HepG2 (cell line): ENCODE data around the gene CFL1. TPM values are rescaled to one million over a fixed set of nuclear protein-coding genes. Genes with fewer than 3 reads are reported as not detected.

Experiments
- CCDC6 ChIP-seq: sonication (generic); formaldehyde crosslinking; IDR thresholded peaks from 2 replicates; pipeline ENCODE4 v1.8.1; 2022; ENCODE audit warnings: mild to moderate bottlenecking, missing genetic modification reagents, moderate library complexity
- HNRNPUL1 ChIP-seq: fragments of 200-400 bp; formaldehyde crosslinking; IDR thresholded peaks from 2 replicates; pipeline ENCODE4 v1.6.1; 2017; ENCODE audit warnings: low read depth, mild to moderate bottlenecking, low read length, moderate library complexity
- MIER2 ChIP-seq: IDR thresholded peaks from 2 replicates; pipeline ENCODE4 v1.6.1; 2016; ENCODE audit warnings: missing biosample characterization, missing genetic modification reagents
- MTA3 ChIP-seq: sonication (generic); formaldehyde crosslinking; IDR thresholded peaks from 2 replicates; pipeline ENCODE4 v1.4.0; 2020; ENCODE audit warnings: missing genetic modification reagents
- NFATC3 ChIP-seq: sonication (generic); formaldehyde crosslinking; IDR thresholded peaks from 2 replicates; pipeline ENCODE4 v1.5.1; 2020; ENCODE audit warnings: mild to moderate bottlenecking, missing genetic modification reagents
- POLR2AphosphoS5 ChIP-seq: IDR thresholded peaks from 2 replicates; pipeline ENCODE4 v1.6.1; 2012; ENCODE audit warnings: low read depth, low read length
- RELA ChIP-seq: sonication (generic); formaldehyde crosslinking; IDR thresholded peaks from 2 replicates; pipeline ENCODE4 v1.4.0; 2020; ENCODE audit warnings: missing genetic modification reagents
- SCMH1 ChIP-seq: sonication (generic); formaldehyde crosslinking; IDR thresholded peaks from 2 replicates; pipeline ENCODE4 v1.9.0; 2021; ENCODE audit warnings: missing genetic modification reagents, mild to moderate bottlenecking, borderline replicate concordance
- SMAD3 ChIP-seq: sonication (generic); formaldehyde crosslinking; IDR thresholded peaks from 2 replicates; pipeline ENCODE4 v1.4.0; 2020; ENCODE audit warnings: missing genetic modification reagents
- SRSF4 ChIP-seq: fragments of 200-400 bp; formaldehyde crosslinking; IDR thresholded peaks from one replicate; pipeline ENCODE4 v1.6.1; 2018; ENCODE audit warnings: mild to moderate bottlenecking, low read depth, low read length, moderate library complexity; ENCODE audit not compliant: poor library complexity, severe bottlenecking
- STAT5B ChIP-seq: sonication (generic); formaldehyde crosslinking; IDR thresholded peaks from 2 replicates; pipeline ENCODE4 v1.4.0; 2020; ENCODE audit warnings: missing genetic modification reagents
- YEATS4 ChIP-seq: sonication (generic); formaldehyde crosslinking; IDR thresholded peaks from 2 replicates; pipeline ENCODE4 v1.4.0; 2020; ENCODE audit warnings: missing genetic modification reagents, borderline replicate concordance
- ZNF143 ChIP-seq: sonication (generic); formaldehyde crosslinking; IDR thresholded peaks from 2 replicates; pipeline ENCODE4 v1.4.0; 2020; ENCODE audit warnings: missing genetic modification reagents
- ZNF383 ChIP-seq: sonication (generic); formaldehyde crosslinking; IDR thresholded peaks from 2 replicates; pipeline ENCODE4 v1.4.0; 2020; ENCODE audit warnings: missing genetic modification reagents, mild to moderate bottlenecking, borderline replicate concordance
- ZNF510 ChIP-seq: sonication (generic); formaldehyde crosslinking; IDR thresholded peaks from 2 replicates; pipeline ENCODE4 v1.4.0; 2020; ENCODE audit warnings: low read depth, mild to moderate bottlenecking, missing genetic modification reagents
- ZNF577 ChIP-seq: sonication (generic); formaldehyde crosslinking; IDR thresholded peaks from 2 replicates; pipeline ENCODE4 v1.4.0; 2020; ENCODE audit warnings: mild to moderate bottlenecking, low read depth, missing genetic modification reagents, borderline replicate concordance
- polyA plus RNA-seq, 8 experiments: library from polyadenylated mRNA; depleted of rRNA in 3 of 8; stranded (reverse) in 7 of 8; unstranded in 1 of 8; fragments of >200 nt; fragmentation: Illumina TruSeq in 4 of 8; extraction: Trizol in 4 of 8; gene quantifications; 2 replicates each; pipeline versions ENCODE4 v1.2.1 to v1.2.3, GENCODE V29; 2011 to 2016; ENCODE audit warnings: low read depth in 4 of 8, missing spikeins in 1 of 8, mixed read lengths in 1 of 8; ENCODE audit not compliant: insufficient read depth in 1 of 8
- total RNA-seq, 5 experiments: library from RNA; depleted of rRNA; stranded (reverse); fragments of >200 nt; fragmentation: Illumina TruSeq; extraction: Trizol; gene quantifications; 2 replicates each; pipeline ENCODE4 v1.2.3, GENCODE V29; 2016; ENCODE audit warnings: low read depth in 1 of 5
- TF ChIP-seq, protein P1 (sequence below), 2 experiments: sonication (generic) in 1 of 2; formaldehyde crosslinking in 1 of 2; IDR thresholded peaks; 2 replicates each; pipeline versions ENCODE4 v1.4.0 to v1.6.1; 2016 to 2020; ENCODE audit warnings: borderline replicate concordance in 1 of 2, low read depth in 1 of 2, mild to moderate bottlenecking in 1 of 2, missing genetic modification reagents in 1 of 2
- TF ChIP-seq, protein P2 (sequence below): IDR thresholded peaks from 2 replicates; pipeline ENCODE4 v1.6.1; 2016; ENCODE audit warnings: missing compliant biosample characterization, missing genetic modification reagents, borderline replicate concordance
- TF ChIP-seq, protein P3 (sequence below): sonication (generic); formaldehyde crosslinking; IDR thresholded peaks from 2 replicates; pipeline ENCODE4 v1.4.0; 2020; ENCODE audit warnings: missing genetic modification reagents, borderline replicate concordance

Gene CFL1
- total and polyA plus RNA-seq, 2 of the 13 experiments (the other 11 are each of a cell fraction or from before 2014, with no cell fraction given) = 379 to 383 TPM

DNA sequence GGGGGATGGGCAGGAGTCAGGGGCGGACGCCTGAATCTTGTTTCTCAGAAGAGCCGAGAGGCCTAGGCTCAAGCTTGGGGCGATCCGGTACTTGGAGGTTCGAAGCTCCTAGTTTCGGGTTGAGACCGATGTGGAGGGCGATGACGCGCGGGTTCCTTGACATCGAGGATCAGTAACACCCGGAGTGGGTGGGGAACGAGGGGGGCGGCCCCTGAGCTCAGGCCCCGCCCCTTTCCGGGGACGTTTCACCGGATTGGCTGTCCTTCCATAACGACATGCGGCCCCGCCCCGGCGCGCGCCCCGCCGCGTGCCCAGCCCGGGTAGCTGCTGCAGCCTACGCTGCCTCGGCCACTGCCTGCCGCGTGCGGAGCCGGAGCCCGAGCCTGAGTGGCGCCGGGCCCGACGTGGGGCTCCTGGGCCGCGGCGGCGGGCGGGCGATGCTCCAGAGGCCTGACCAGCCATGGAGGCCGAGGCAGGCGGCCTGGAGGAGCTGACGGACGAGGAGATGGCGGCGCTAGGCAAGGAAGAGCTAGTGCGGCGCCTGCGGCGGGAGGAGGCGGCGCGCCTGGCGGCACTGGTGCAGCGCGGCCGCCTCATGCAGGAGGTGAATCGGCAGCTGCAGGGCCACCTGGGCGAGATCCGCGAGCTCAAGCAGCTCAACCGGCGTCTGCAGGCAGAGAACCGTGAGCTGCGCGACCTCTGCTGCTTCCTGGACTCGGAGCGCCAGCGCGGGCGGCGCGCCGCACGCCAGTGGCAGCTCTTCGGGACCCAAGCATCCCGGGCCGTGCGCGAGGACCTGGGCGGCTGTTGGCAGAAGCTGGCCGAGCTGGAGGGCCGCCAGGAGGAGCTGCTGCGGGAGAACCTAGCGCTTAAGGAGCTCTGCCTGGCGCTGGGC, 32.6 kb upstream of the CFL1 start, which contains the start of gene CCDC85B (continued):
- TF ChIP-seq, protein P1, sequence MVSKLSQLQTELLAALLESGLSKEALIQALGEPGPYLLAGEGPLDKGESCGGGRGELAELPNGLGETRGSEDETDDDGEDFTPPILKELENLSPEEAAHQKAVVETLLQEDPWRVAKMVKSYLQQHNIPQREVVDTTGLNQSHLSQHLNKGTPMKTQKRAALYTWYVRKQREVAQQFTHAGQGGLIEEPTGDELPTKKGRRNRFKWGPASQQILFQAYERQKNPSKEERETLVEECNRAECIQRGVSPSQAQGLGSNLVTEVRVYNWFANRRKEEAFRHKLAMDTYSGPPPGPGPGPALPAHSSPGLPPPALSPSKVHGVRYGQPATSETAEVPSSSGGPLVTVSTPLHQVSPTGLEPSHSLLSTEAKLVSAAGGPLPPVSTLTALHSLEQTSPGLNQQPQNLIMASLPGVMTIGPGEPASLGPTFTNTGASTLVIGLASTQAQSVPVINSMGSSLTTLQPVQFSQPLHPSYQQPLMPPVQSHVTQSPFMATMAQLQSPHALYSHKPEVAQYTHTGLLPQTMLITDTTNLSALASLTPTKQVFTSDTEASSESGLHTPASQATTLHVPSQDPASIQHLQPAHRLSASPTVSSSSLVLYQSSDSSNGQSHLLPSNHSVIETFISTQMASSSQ (IDR thresholded peaks at IDR 0.05; ENCODE audit: low read depth) = no peak
- TF ChIP-seq, protein P1 (CRISPR knock-in tag; IDR thresholded peaks at IDR 0.05; ENCODE audit: borderline replicate concordance) = 0 out of 2 replicates have a peak, but pooled peaks have one; percentile 48
- TF ChIP-seq ZNF383 (CRISPR knock-in tag) (peak; percentile 71; the same call in 1 of the 2 replicates), ZNF143 (CRISPR knock-in tag) (peak; percentile 40; the same call in 1 of the 2 replicates), SMAD3 (CRISPR knock-in tag) (0 out of 2 replicates have a peak, but pooled peaks have one; percentile 11), STAT5B (CRISPR knock-in tag) (no peak), MIER2 (CRISPR knock-in tag) (no peak), SRSF4 (no peak), YEATS4 (CRISPR knock-in tag) (peak; percentile 83), ZNF510 (CRISPR knock-in tag) (no peak; the same call in 1 of the 2 replicates), HNRNPUL1 (no peak), MTA3 (no peak), RELA (CRISPR knock-in tag) (0 out of 2 replicates have a peak, but pooled peaks have one; percentile 52), SCMH1 (CRISPR knock-in tag) (no peak), ZNF577 (no peak), CCDC6 (CRISPR knock-in tag) (peak; percentile 94; the same call in 1 of the 2 replicates), POLR2AphosphoS5 (peak; percentile 89), NFATC3 (CRISPR knock-in tag) (no peak)
- TF ChIP-seq, protein P2, sequence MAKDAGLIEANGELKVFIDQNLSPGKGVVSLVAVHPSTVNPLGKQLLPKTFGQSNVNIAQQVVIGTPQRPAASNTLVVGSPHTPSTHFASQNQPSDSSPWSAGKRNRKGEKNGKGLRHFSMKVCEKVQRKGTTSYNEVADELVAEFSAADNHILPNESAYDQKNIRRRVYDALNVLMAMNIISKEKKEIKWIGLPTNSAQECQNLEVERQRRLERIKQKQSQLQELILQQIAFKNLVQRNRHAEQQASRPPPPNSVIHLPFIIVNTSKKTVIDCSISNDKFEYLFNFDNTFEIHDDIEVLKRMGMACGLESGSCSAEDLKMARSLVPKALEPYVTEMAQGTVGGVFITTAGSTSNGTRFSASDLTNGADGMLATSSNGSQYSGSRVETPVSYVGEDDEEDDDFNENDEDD (CRISPR knock-in tag) = peak; percentile 90; the same call in 1 of the 2 replicates
- TF ChIP-seq, protein P3, sequence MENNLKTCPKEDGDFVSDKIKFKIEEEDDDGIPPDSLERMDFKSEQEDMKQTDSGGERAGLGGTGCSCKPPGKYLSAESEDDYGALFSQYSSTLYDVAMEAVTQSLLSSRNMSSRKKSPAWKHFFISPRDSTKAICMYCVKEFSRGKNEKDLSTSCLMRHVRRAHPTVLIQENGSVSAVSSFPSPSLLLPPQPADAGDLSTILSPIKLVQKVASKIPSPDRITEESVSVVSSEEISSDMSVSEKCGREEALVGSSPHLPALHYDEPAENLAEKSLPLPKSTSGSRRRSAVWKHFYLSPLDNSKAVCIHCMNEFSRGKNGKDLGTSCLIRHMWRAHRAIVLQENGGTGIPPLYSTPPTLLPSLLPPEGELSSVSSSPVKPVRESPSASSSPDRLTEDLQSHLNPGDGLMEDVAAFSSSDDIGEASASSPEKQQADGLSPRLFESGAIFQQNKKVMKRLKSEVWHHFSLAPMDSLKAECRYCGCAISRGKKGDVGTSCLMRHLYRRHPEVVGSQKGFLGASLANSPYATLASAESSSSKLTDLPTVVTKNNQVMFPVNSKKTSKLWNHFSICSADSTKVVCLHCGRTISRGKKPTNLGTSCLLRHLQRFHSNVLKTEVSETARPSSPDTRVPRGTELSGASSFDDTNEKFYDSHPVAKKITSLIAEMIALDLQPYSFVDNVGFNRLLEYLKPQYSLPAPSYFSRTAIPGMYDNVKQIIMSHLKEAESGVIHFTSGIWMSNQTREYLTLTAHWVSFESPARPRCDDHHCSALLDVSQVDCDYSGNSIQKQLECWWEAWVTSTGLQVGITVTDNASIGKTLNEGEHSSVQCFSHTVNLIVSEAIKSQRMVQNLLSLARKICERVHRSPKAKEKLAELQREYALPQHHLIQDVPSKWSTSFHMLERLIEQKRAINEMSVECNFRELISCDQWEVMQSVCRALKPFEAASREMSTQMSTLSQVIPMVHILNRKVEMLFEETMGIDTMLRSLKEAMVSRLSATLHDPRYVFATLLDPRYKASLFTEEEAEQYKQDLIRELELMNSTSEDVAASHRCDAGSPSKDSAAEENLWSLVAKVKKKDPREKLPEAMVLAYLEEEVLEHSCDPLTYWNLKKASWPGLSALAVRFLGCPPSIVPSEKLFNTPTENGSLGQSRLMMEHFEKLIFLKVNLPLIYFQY = no peak
